SK-N-SH treated with all-trans-retinoic acid at 6 μM for 48 hours (cell line): Measurements from ENCODE around the gene ANKEF1.

Experiments used
- ATAC-seq: fragments of 200-7000 bp; cut with Tn5 transposase; 3 replicates; pipeline ENCODE4 v1.9.1; 2020; ENCODE audit warnings: mild to moderate bottlenecking, moderate library complexity
- BACH2 ChIP-seq: fragments of 250-450 bp; sonication (Bioruptor Pico); IDR thresholded peaks from 2 replicates; pipeline ENCODE4 v1.9.0; 2021; ENCODE audit warnings: mild to moderate bottlenecking, borderline replicate concordance
- ESRRG ChIP-seq: fragments of 250-450 bp; sonication (Bioruptor Pico); IDR thresholded peaks from 2 replicates; pipeline ENCODE4 v1.6.1; 2021; ENCODE audit warnings: mild to moderate bottlenecking
- ISL1 ChIP-seq: fragments of 250-450 bp; sonication (Bioruptor Pico); IDR thresholded peaks from 2 replicates; pipeline ENCODE4 v2.1.2; 2022; ENCODE audit warnings: mild to moderate bottlenecking, moderate library complexity
- OSR1 ChIP-seq: fragments of 250-450 bp; sonication (Bioruptor Pico); IDR thresholded peaks from 2 replicates; pipeline ENCODE4 v1.8.0; 2022; ENCODE audit warnings: moderate library complexity, mild to moderate bottlenecking, inconsistent platforms
- POU6F1 ChIP-seq: fragments of 250-450 bp; sonication (Bioruptor Pico); IDR thresholded peaks from 2 replicates; pipeline ENCODE4 v1.8.0; 2021; ENCODE audit warnings: low read depth, mild to moderate bottlenecking, moderate library complexity, borderline replicate concordance
- SNAI2 ChIP-seq: fragments of 250-450 bp; sonication (Bioruptor Pico); IDR thresholded peaks from 2 replicates; pipeline ENCODE4 v1.5.0; 2020; ENCODE audit warnings: mild to moderate bottlenecking, moderate library complexity
- TCF4 ChIP-seq: fragments of 250-450 bp; sonication (Bioruptor Pico); IDR thresholded peaks from 2 replicates; pipeline ENCODE4 v1.8.0; 2021; ENCODE audit warnings: mild to moderate bottlenecking, moderate library complexity, borderline replicate concordance
- TOX ChIP-seq: fragments of 250-450 bp; sonication (Bioruptor Pico); IDR thresholded peaks from 2 replicates; pipeline ENCODE4 v1.8.0; 2021; ENCODE audit warnings: mild to moderate bottlenecking, moderate library complexity, borderline replicate concordance
- TSHZ2 ChIP-seq: fragments of 250-450 bp; sonication (Bioruptor Pico); IDR thresholded peaks from 2 replicates; pipeline ENCODE4 v1.5.0; 2020; ENCODE audit warnings: mild to moderate bottlenecking, moderate library complexity
- ZC3H10 ChIP-seq: fragments of 250-450 bp; sonication (Bioruptor Pico); IDR thresholded peaks from 2 replicates; pipeline ENCODE4 v1.5.1; 2021; ENCODE audit warnings: mild to moderate bottlenecking, moderate library complexity
- ZFP3 ChIP-seq: fragments of 250-450 bp; sonication (Bioruptor Pico); IDR thresholded peaks from 2 replicates; pipeline ENCODE4 v1.5.0; 2020; ENCODE audit warnings: mild to moderate bottlenecking, moderate library complexity
- TF ChIP-seq, protein P1 (sequence below): fragments of 250-450 bp; sonication (Bioruptor Pico); IDR thresholded peaks from 2 replicates; pipeline ENCODE4 v1.5.1; 2020; ENCODE audit warnings: low read depth, mild to moderate bottlenecking, moderate library complexity
- TF ChIP-seq, protein P2 (sequence below): fragments of 250-450 bp; sonication (Bioruptor Pico); IDR thresholded peaks from 2 replicates; pipeline ENCODE4 v1.5.1; 2021; ENCODE audit warnings: mild to moderate bottlenecking, moderate library complexity
- TF ChIP-seq, protein P3 (sequence below): fragments of 250-450 bp; sonication (Bioruptor Pico); IDR thresholded peaks from 2 replicates; pipeline ENCODE4 v1.8.0; 2020; ENCODE audit warnings: mild to moderate bottlenecking, moderate library complexity, borderline replicate concordance

ANKEF1 gene

DNA sequence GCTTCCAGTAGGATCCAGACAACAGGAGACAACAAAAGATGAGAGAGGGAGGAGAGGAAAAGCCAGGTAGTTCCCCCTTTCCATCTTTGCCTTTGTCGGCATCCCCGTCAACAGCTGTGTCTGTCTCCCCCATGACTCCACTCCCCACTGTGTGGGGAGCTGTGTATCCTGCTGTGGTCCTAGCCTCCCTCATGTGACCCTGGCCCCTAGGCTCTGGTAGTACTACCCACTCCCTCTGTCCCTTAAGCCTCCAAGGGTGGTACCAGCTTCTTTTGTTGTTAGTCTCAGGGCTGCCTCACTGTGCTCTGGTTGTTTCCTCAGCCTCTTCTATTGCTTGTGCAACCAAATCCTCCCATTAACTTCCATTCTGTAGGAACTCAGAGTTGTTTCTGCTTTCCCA is 28.7 kb downstream of the ANKEF1 start (continued):
- TF ChIP-seq, protein P1, sequence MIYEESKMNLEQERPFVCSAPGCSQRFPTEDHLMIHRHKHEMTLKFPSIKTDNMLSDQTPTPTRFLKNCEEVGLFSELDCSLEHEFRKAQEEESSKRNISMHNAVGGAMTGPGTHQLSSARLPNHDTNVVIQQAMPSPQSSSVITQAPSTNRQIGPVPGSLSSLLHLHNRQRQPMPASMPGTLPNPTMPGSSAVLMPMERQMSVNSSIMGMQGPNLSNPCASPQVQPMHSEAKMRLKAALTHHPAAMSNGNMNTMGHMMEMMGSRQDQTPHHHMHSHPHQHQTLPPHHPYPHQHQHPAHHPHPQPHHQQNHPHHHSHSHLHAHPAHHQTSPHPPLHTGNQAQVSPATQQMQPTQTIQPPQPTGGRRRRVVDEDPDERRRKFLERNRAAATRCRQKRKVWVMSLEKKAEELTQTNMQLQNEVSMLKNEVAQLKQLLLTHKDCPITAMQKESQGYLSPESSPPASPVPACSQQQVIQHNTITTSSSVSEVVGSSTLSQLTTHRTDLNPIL (CRISPR knock-in tag), result no peak
- TF ChIP-seq POU6F1 (CRISPR knock-in tag) (no peak), ISL1 (CRISPR knock-in tag) (no peak)

GRCh38 chr20:10064611-10065010 is 29.8 kb downstream of the ANKEF1 start:
- no peak for ATAC-seq
- TF ChIP-seq, protein P2, sequence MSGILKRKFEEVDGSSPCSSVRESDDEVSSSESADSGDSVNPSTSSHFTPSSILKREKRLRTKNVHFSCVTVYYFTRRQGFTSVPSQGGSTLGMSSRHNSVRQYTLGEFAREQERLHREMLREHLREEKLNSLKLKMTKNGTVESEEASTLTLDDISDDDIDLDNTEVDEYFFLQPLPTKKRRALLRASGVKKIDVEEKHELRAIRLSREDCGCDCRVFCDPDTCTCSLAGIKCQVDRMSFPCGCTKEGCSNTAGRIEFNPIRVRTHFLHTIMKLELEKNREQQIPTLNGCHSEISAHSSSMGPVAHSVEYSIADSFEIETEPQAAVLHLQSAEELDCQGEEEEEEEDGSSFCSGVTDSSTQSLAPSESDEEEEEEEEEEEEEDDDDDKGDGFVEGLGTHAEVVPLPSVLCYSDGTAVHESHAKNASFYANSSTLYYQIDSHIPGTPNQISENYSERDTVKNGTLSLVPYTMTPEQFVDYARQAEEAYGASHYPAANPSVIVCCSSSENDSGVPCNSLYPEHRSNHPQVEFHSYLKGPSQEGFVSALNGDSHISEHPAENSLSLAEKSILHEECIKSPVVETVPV, result no peak
- no peak for TF ChIP-seq BACH2 (CRISPR knock-in tag)
- TF ChIP-seq, all 23 proteins: peak for 0

DNA sequence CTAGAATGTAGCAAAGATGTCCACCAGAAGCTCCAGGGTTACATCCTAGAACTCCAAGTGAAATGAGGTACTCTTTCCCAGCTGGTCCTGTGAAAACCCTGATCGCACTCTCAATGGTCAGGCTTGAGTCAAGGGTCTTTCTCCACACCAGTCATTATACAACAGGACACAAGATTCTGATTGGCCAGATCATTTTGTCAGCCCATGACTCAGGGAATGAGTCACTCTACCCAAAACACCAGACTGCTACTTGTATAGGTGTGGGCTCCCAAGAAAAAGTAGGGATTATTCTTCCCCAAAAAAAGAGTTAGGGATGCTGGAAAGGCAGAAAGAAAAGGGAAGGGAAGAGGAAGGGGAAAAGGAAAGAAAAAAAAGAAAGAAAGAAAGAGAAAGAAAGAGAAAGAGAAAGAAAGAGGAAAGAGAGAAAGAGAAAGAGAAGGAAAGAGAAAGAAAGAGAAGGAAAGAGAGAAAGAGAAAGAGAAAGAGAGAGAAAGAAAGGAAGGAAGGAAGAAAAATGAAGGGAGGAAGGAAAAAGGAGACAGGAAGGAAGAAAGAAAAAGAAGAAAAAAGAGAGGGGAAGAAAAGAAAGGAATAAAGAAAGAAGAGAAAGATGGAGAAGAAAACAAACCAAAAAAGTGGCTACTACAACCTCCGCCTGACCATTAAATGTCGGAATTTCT is 30.5 kb downstream of the ANKEF1 start:
- no peak for TF ChIP-seq TSHZ2
- TF ChIP-seq, protein P3, sequence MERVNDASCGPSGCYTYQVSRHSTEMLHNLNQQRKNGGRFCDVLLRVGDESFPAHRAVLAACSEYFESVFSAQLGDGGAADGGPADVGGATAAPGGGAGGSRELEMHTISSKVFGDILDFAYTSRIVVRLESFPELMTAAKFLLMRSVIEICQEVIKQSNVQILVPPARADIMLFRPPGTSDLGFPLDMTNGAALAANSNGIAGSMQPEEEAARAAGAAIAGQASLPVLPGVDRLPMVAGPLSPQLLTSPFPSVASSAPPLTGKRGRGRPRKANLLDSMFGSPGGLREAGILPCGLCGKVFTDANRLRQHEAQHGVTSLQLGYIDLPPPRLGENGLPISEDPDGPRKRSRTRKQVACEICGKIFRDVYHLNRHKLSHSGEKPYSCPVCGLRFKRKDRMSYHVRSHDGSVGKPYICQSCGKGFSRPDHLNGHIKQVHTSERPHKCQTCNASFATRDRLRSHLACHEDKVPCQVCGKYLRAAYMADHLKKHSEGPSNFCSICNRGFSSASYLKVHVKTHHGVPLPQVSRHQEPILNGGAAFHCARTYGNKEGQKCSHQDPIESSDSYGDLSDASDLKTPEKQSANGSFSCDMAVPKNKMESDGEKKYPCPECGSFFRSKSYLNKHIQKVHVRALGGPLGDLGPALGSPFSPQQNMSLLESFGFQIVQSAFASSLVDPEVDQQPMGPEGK (CRISPR knock-in tag), result no peak
- TF ChIP-seq ZC3H10, result no peak
- no peak for TF ChIP-seq ISL1 (CRISPR knock-in tag)
- no peak for TF ChIP-seq SNAI2 (CRISPR knock-in tag)
- TF ChIP-seq TCF4 (CRISPR knock-in tag), result no peak
- ATAC-seq, result no peak

DNA sequence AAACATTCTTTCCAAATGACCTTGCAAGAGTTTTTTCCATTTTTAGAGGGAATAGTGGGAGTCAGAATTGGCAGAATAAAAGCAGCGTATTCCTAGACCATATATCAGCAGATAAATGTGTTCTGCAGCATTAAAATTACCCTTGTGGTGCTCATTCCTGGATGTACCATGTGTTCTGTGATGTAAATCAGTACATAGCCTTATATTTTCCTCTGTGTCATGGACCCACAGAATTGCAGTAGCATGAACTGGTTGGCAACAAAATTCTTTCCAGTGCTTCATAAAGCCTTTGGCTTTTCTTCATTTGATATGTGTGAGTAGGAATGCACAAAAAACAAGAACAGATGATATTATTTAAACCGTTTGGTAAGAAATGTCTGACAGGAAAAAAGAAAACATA is 32.5 kb downstream of the ANKEF1 start:
- ATAC-seq, result no peak
- no peak for TF ChIP-seq ZFP3 (CRISPR knock-in tag)
- TF ChIP-seq TOX (CRISPR knock-in tag), result no peak
- TF ChIP-seq, protein P3 (CRISPR knock-in tag), result no peak
- no peak for TF ChIP-seq ESRRG (CRISPR knock-in tag)
- TF ChIP-seq BACH2 (CRISPR knock-in tag), result no peak
- TF ChIP-seq OSR1, result no peak
